EH (cell line): ENCODE data around the gene MAFF.

Experiments used
- DNase-seq: peaks from one replicate; pipeline ENCODE4 v3.0.0-alpha.2; 2015; ENCODE audit warnings: low read depth

The MAFF gene

GRCh38 chr22:38248280-38248679, 46.5 kb downstream of the MAFF start:
- no peak for DNase-seq

DNA sequence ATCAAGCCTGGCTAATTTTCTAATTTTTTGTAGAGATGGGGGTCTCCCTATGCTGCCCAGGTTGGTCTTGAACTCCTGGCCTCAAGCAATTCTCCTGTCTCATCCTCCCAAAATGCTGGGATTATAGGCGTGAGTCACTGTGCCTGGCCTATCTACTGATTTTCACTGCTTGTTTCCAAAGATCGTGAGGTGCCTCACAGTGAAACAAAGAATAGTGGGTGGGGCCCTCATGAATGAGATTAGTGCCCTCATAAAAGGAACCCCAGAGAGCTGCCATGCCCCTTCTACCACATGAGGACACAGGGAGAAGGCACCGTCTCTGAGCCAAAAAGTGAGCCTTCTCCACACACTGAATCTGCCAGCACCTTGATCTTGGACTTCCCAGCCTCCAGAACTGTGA, 47.5 kb downstream of the MAFF start:
- DNase-seq: no peak

DNA sequence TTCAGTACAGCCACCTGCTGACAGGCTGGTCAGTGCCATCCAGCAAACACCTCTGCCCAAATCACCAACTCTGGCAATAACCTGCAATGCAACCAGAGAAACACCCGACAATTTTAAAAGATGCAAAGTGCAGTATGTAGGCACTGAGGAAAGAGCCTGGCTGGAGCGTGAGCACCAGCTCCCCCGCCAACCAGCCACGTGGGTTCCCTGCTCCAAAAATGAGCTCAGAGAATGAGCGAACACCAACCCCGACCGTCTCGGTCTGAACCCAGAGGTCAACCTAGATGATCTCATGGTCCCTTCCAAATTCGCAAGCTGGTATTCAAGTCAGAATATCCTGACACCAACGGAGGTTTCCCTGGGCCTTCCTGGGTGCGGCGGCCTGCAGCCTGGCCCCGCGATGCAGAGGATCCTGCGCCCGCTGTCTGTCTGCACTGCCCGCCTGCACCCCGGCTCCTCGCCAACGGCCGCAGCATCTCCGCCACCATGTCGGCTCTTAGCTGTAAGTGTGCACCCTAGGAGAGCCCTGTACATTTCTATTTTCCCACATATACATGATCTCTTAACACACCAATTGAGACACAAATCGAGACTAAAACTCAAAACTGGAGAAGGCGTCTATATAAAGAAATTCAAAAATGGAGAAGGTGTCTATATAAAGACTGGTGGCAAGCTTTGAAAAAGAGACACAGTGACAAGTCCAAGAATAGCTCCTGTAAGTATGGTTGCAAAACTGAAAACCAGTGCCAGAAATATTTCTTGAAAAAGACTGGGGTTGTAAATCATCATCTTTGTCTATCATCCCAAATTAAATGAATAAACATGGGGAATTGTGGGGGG, 48.2 kb downstream of the MAFF start:
- DNase-seq: no peak

- no peak for DNase-seq
These were observed 49.0 kb downstream of the MAFF start for GRCh38 chr22:38250643-38251340.

GRCh38 chr22:38251341-38251692, 49.5 kb downstream of the MAFF start:
- no peak for DNase-seq

- no peak for DNase-seq
These were observed 53.9 kb downstream of the MAFF start for GRCh38 chr22:38255697-38256096.

- peak; percentile 89 for DNase-seq
These were observed 55.4 kb downstream of the MAFF start for GRCh38 chr22:38257181-38257580.

GRCh38 chr22:38257650-38258250, 56.0 kb downstream of the MAFF start:
- DNase-seq: peak; percentile 21

DNA sequence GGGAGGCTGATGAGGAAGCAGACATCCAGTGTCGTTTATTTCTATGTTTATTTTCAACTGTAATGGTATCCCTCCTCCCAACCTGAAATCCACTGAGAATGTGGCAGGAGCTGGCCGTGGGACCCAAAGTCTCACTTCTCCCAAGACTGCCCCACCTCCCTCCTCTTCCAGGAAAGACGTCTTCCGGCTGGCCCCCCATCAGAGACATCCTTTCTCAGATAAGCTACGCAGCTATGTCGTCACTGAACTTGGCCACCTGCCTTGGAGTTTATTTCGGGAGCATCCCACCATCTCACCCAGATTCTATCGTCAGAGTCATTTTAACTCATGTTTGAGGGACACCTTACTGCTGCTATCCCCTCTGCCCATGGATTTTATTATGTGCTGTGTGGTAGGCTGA, 57.1 kb downstream of the MAFF start:
- no peak for DNase-seq

DNA sequence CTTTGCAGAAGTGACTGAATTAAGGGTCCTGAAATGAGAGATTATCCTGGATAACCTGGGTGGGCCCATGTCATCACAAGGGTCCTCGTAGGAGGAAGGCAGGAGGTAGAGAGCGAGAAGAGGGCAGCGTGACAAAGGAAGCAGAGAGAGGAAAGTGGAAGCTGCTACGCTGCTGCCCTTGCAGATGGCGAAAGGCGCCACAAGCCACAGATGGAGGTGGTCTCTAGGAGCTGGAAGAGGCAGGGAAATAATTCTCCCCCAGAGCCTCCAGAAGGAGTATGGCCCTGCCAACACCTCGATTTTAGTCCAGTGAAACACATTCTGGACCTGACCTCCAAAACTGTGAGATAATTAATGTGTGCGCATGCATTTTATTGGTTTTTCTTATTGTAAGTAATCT, 57.6 kb downstream of the MAFF start:
- DNase-seq: no peak

DNA sequence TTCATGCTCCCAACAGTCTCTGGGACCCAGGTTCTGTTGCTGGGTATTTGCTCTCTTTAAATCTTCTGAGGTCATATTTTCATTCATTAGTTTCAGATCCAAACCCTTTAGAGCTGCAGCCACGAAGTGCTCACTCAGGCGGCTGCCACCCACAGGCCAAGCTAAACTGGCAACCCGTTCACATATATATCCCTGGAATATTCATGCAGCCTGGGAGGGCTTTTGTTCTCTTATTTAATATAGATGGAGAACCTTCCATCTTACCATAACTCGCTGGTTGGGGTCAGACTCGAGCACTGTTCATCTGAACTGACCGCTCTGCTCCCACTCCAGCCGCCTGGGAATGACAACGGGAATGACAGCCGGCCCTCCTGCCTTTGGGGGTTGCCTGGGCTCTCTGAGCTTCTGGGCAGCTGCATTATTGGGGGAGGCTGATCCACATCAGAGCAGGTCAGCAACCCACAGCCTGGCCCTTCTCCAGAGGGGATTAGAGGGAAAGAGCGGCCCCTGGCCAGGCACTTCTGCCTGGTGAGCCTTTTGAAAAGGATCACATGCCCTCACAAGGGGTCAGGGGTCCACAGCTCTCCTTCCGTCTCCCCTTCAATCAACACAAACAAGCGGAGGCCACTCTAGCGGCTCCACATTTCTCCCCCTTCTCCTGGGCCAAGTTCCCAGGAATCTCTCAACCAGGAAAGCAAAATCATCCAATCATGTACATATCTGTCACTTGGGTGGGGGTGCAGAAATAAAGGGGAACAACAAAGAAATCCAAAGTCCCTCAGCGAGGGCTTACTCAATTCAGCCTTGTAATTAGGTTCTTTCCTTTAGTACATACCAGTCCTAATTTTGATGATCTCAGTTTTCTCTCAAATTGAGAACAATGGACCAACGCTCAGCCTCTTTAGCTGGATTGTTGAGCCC, 59.2 kb downstream of the MAFF start:
- no peak for DNase-seq

- peak; percentile 30 for DNase-seq
These were observed 60.4 kb downstream of the MAFF start for GRCh38 chr22:38262051-38262795.

- DNase-seq: no peak
These were observed 62.6 kb downstream of the MAFF start for GRCh38 chr22:38264322-38264843.
